Measurements from ENCODE around the gene COPZ2. TPM values are rescaled to one million over a fixed set of nuclear protein-coding genes. Genes with fewer than 3 reads are reported as not detected.
A peak's percentile ranks its signal among the peaks of the same experiment; 100 is the strongest.
"Not testable (repeated sequence)": the region's sequence is repeated elsewhere in the genome, so short reads cannot be mapped to it uniquely, and the experiment has no call there.

Gene COPZ2
- total RNA-seq, 2 donors from 2014 or later: 18.1 to 18.5 TPM

DNA sequence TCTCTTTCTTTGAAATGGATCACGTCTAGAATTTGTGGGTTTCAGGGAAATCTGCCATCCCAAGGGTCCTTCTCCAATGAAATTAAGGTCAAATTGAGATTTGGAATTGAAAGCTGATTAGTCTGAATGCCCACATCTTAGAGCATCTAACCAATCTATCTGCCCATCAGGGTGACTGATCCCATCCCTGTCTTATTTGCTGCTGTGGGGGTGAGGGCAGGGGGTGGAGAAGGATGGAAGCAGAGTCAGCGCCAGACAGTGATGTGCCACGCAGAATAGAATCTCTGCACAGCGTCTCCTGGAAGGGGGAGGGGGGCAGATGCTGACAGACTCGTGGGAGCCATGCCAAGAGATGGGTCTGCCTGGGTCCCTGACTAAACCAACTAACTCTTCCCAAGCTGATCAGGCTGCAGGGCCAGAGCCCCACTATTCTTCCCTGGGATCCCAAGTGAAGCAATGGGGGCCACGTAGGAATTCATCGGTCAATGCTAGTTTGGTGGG is 34.6 kb downstream of the COPZ2 start:
- WGBS: 58% methylated on average over 7 of the region's 7 CpGs
- H3K36me3 ChIP-seq: no peaks in the 10 kb centered on the region
- no peak for DNase-seq (ENCODE audit: low spot score)
- intact Hi-C loops (cut with DNase I): no loop called here
- no peaks in the 10 kb centered on the region for H3K9me3 ChIP-seq
- H3K27me3 ChIP-seq (replicated peaks; ENCODE audit: insufficient read depth): no peaks in the 10 kb centered on the region
- TF ChIP-seq, protein P1, sequence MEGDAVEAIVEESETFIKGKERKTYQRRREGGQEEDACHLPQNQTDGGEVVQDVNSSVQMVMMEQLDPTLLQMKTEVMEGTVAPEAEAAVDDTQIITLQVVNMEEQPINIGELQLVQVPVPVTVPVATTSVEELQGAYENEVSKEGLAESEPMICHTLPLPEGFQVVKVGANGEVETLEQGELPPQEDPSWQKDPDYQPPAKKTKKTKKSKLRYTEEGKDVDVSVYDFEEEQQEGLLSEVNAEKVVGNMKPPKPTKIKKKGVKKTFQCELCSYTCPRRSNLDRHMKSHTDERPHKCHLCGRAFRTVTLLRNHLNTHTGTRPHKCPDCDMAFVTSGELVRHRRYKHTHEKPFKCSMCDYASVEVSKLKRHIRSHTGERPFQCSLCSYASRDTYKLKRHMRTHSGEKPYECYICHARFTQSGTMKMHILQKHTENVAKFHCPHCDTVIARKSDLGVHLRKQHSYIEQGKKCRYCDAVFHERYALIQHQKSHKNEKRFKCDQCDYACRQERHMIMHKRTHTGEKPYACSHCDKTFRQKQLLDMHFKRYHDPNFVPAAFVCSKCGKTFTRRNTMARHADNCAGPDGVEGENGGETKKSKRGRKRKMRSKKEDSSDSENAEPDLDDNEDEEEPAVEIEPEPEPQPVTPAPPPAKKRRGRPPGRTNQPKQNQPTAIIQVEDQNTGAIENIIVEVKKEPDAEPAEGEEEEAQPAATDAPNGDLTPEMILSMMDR (IDR thresholded peaks at IDR 0.05): no peak
- TF ChIP-seq POLR2AphosphoS5 (IDR thresholded peaks at IDR 0.05): no peak
- no peak for TF ChIP-seq POLR2A (IDR thresholded peaks at IDR 0.05)
- no peaks in the 10 kb centered on the region for H3K4me1 ChIP-seq (replicated peaks)
- H3K27ac ChIP-seq: no peak overlapping the region
- H3K4me3 ChIP-seq: no peak overlapping the region

- Histone ChIP-seq H3K9me3 (no peaks in the 10 kb centered on the region), H3K36me3 (no peaks in the 10 kb centered on the region), H3K27me3 (replicated peaks; ENCODE audit: insufficient read depth) (no peaks in the 10 kb centered on the region), H3K4me1 (replicated peaks) (no peaks in the 10 kb centered on the region), H3K4me3 (no peak overlapping the region), H3K27ac (peak overlapping the region in 1 of 2 donors; percentile 8)
- no peak for DNase-seq (ENCODE audit: low spot score)
- intact Hi-C loops (cut with DNase I): no loop called here
- TF ChIP-seq, protein P1 (IDR thresholded peaks at IDR 0.05): no peak
- TF ChIP-seq POLR2A (IDR thresholded peaks at IDR 0.05) (no peak), POLR2AphosphoS5 (IDR thresholded peaks at IDR 0.05) (peak; percentile 36)
- 55% methylated on average over 4 of the region's 4 CpGs for WGBS
Observed at GRCh38 chr17:48002266-48002915, 35.2 kb downstream of the COPZ2 start.

GRCh38 chr17:48001657-48002056 is 35.9 kb downstream of the COPZ2 start:
- H3K27ac ChIP-seq; H3K4me3 ChIP-seq; H3K9me3 ChIP-seq; H3K36me3 ChIP-seq; DNase-seq (ENCODE audit: low spot score); H3K4me1 ChIP-seq (replicated peaks); H3K27me3 ChIP-seq (replicated peaks; ENCODE audit: insufficient read depth); intact Hi-C loops (cut with DNase I): not testable (repeated sequence)
- 95% methylated on average over 5 of the region's 5 CpGs for WGBS

DNA sequence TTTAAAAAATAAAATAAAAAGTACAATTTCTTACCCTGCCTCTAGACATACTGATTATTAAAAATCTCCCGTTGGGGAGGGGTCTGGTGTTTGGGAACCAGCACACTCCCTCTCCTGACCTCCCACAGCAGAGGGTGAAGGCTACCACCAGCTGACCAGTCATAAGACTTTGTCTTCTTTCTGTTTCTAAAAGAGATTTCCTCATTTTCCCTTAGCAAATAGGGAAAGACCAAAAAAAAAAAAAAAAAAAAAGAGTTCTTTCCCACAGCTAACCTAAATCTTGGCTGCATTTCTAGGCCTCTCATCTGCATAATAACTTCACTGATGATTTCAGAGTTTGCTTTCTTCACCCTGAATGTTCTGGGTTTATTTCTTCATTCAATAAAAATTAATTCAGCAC is 36.4 kb downstream of the COPZ2 start:
- no peak for TF ChIP-seq POLR2AphosphoS5 (IDR thresholded peaks at IDR 0.05)
- TF ChIP-seq, protein P1 (IDR thresholded peaks at IDR 0.05): no peak
- no peak for TF ChIP-seq POLR2A (IDR thresholded peaks at IDR 0.05)
- Histone ChIP-seq H3K36me3 (no peaks in the 10 kb centered on the region), H3K4me3 (no peak overlapping the region), H3K27me3 (replicated peaks; ENCODE audit: insufficient read depth) (no peaks in the 10 kb centered on the region), H3K9me3 (no peaks in the 10 kb centered on the region), H3K4me1 (replicated peaks) (no peaks in the 10 kb centered on the region), H3K27ac (no peak overlapping the region)
- 85% methylated on average over 1 of the region's 1 CpG for whole genome bisulfite sequencing
- intact Hi-C loops (cut with DNase I): no loop called here
- no peak for DNase-seq (ENCODE audit: low spot score)

- TF ChIP-seq POLR2A (IDR thresholded peaks at IDR 0.05): no peak
- WGBS: 40% methylated on average over 4 of the region's 4 CpGs
- no peak for DNase-seq (ENCODE audit: low spot score)
- Histone ChIP-seq H3K36me3 (no peaks in the 10 kb centered on the region), H3K9me3 (no peaks in the 10 kb centered on the region), H3K27me3 (replicated peaks; ENCODE audit: insufficient read depth) (no peaks in the 10 kb centered on the region), H3K4me3 (no peak overlapping the region), H3K27ac (no peak overlapping the region), H3K4me1 (replicated peaks) (no peaks in the 10 kb centered on the region)
- intact Hi-C loops (cut with DNase I): no loop called here
Observed at GRCh38 chr17:47999582-47999981, 38.0 kb downstream of the COPZ2 start.

GRCh38 chr17:47998044-47998443 is 39.6 kb downstream of the COPZ2 start:
- 93% methylated on average over 7 of the region's 7 CpGs for WGBS
- no peaks in the 10 kb centered on the region for H3K4me1 ChIP-seq (replicated peaks)
- no peak overlapping the region for H3K27ac ChIP-seq
- no peaks in the 10 kb centered on the region for H3K36me3 ChIP-seq
- no peak overlapping the region for H3K4me3 ChIP-seq
- intact Hi-C loops (cut with DNase I): no loop called here
- TF ChIP-seq POLR2A (IDR thresholded peaks at IDR 0.05) (no peak), POLR2AphosphoS5 (IDR thresholded peaks at IDR 0.05) (no peak)
- TF ChIP-seq, protein P1 (IDR thresholded peaks at IDR 0.05): no peak
- H3K27me3 ChIP-seq (replicated peaks; ENCODE audit: insufficient read depth): no peaks in the 10 kb centered on the region
- no peak for DNase-seq (ENCODE audit: low spot score)
- no peaks in the 10 kb centered on the region for H3K9me3 ChIP-seq
